GM21515 (cell line): ENCODE measurements around the gene AEBP1.

ENCODE experiments used
- ATAC-seq: cut with Tn5 transposase; IDR thresholded peaks from one replicate; pipeline ENCODE4 v1.9.1; 2021; ENCODE audit not compliant: unreplicated experiment

The AEBP1 gene

GRCh38 chr7:44140341-44140740 is 36.2 kb downstream of the AEBP1 start:
- no peak for ATAC-seq

GRCh38 chr7:44141221-44141850 is 37.2 kb downstream of the AEBP1 start, which contains the start of gene MYL7:
Gene MYL7, minus strand, starts transcription at chr7:44141332. Its CDS starts 27 bp downstream, at chr7:44141305.
- no peak for ATAC-seq

- ATAC-seq = no peak
Observed at GRCh38 chr7:44142028-44142427, 37.9 kb downstream of the AEBP1 start.

GRCh38 chr7:44143646-44144250 is 39.6 kb downstream of the AEBP1 start:
- no peak for ATAC-seq

DNA sequence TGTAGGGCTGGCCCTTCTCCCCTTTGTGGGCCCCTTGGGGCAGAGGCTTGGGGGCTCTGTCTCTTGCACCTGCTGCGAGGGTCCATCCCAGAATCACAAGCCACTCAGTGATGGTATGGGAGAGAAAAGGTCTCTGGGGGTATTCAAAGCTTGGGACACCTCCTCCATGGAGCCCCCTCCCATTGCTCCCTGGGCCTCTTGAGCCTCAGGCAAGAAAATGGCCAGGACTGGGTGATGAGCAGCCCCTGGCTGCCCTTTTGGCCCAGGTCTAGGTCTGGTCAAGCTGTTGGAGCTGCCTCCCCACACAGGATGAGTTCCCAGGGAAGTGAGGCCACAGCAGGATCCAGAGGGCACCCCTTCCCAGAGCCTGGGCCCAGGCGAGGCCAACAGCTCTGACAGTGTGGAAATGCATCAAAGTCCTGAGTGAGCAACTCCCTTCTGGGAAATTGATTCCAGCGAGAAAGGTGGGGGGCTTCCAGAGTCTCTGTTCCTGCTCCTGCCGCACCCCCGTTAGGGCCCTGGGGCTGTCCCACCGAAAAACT is 40.4 kb downstream of the AEBP1 start:
- ATAC-seq = no peak

DNA sequence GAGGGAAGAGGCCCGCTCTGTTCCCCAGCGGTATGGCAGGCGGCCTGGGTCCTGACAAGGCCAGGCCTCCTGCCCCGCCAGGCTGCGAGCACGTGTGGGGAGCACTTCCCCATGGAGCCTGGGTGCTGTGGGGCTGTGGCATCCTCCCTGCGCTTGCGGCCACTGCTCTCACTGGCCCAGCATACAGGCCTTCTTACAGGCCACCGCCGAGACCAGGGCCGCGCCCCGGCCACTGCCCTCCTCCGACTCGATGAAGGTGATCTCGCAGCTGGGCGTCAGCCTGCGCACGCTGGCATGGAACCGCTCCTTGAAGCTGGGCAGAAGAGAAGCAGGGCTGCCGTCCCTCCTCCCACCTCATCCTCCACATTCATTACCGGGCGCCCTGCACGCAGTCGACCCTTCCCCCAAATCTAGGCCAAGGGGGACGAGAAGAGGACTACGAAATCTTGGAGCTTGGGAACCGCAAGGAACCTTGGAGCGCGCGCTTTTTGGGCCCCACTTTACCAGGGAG is 40.9 kb downstream of the AEBP1 start:
- no peak for ATAC-seq

DNA sequence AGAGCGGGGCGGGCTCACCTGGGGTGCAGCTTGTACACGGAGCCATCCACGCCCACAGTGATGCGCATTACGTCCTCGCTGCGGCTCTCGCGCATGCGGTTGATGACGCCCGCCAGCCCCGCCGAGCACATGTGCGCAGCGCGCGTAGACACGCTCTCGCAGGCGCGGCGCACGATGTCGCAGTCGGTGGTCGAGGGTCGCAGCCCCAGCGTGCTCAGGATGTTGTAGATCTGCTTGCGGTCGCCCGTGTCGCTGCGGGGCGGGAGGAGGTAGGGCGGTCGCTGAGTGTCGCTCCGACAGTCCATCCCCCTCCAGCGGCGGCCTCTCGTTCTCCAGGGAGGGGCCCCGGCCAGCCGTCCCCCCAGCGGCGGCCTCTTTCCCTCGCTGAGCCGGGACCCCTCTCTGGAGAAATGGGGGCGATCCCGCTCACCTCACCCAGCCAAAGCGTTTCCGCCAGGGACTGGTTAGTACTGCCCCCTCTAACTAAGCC is 41.4 kb downstream of the AEBP1 start:
- ATAC-seq = no peak

DNA sequence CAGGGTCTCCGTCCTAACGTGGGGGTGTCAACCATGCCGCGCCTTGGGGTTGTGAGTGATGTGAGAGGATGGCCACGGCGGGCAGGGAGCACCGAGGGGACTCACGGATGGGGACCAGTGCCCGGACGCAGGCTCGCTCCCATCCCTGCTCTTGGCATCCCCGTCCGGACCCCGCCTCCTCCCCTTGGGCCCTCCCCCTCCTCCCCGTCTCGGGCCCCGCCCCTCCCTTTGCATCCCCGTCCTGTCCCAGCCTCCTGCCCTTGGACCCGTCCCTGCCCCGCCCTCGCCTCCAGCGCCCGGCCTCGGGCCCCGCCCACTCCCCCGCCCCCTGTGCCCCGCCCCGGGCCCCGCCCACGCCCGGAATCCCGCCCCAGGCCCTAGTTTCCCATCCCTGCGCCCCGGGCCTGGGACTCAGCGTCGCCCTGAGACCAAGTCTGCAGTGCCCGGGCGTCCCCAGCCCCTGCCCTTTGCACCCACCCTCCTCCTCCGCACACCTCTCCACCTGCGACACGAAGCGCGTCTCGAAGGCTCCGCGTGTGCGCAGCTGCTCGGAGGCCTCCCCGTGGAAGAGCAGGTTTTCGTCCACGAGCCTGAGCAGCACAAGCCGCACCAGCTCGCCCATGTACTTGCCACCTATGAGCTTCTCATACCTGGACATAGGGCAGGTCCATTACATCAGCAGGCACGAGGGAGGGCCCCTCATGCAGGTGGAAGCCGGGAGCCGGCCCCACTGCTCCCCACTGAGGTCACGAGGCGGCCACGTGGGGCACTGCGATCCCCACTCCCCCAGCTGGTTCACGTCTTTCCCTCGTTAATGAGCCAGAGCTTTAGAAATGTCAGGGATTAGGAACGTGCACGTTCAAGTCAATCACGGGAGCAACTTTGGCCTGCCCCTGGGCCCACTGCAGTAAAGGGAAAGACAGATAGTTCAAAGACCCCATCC is 42.1 kb downstream of the AEBP1 start:
- no peak for ATAC-seq

DNA sequence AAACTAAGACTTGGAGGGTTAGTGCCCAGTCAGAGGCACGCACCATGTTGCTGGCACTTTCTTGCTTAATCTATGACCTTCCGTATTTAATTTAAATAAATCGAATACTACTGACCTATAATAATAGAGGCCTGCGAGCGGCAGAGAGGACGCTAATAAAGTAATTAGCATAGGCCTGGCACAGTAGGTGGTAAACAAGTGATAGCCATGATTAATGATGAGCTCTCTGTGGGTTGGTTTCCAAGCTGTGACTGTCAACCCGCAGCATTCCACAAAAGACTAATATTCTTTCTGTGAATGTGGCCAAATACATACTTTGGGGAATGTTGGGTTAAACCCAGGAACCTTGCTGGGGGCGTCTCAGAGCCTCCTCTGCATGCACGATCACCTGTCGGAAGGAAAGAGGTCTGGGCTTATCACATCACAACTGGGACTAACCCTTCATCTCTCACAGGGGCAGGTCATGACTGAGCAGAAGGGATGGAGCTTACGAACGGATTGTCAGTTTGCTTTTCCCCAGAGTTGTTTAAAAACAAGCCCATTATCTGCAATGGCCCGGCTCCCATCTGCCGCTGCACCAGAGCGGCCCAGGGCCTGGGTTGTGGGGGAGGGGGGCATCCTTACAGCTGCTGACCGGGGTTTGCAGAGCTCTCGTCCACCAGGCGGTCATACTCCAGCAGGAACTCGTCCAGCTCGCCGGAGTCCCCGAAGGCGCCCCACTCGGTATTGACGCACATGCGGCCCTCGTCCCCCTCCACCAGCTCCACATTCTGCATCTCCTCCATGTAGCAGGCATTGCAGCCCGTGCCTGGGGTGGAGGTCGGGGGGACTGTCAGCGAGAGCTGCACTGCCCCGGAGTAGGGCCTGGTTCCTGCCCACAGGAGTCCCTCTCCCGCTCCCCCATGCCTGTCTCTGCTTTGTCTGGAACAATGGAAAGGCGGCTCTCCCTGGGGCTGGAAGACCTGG is 43.2 kb downstream of the AEBP1 start:
- no peak for ATAC-seq

- ATAC-seq = no peak
Observed at GRCh38 chr7:44148166-44148565, 44.0 kb downstream of the AEBP1 start.

GRCh38 chr7:44148961-44149536 is 44.9 kb downstream of the AEBP1 start:
- ATAC-seq = no peak

DNA sequence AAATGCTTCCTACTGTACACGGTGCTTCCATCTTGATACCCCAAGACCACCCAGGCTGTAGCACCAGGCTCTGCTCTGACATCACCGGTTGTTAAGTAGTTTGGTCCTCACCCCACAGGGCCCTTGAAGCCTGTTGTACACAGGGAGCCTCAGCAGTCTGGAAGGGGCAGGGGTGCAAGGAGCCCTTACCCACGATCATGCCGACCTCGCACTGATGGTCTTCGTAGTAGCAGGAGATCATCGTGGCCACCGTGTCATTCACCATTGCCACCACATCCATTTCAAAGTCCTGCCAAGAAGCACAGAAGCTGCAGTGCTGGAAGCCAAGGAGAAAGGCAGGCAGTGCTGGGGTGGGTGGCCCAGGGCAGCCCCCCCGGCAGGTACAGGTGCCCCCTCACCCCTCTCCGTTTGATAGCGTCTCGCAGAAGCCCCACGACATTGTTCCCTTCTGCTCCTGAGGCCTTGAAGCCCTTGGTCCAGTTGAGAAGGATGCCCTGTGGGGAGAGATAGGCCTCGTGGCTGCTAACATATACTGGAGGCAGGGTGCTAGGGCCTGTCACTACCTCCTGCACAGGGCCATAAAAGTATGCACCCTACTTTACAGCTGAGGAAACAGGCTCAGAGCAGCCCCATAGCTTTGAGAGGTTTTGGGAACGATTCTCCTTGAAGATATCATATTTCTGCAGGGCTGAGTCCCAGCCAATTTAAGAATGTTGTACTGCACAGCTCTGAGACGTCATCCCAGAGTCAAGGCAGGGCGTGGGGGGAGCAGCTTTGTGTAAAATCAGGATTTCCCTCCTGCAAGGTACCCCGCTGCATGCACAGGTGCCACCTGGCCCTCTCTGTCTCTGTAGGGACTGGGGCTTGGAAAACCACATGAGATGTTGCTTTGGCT is 45.7 kb downstream of the AEBP1 start:
- ATAC-seq = no peak

DNA sequence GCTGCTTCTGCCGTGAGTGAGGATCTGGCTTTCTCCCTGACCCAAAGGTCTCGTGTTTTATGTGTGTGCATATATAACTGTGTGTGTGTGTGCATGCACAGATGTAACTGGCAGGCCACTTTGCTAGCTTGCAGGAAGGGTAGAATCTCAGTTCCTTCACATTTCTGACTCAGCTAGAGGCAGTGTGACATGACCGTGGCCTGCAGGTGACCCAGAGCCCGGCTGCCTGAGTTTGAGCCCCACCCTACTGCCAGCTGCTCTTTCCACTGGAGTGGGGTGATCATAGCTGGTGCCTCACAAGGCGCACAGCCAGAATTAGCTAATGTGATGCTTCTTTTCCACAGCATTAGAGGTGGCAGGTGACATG is 46.3 kb downstream of the AEBP1 start:
- ATAC-seq = no peak

GRCh38 chr7:44150966-44151941 is 47.1 kb downstream of the AEBP1 start:
- no peak for ATAC-seq

DNA sequence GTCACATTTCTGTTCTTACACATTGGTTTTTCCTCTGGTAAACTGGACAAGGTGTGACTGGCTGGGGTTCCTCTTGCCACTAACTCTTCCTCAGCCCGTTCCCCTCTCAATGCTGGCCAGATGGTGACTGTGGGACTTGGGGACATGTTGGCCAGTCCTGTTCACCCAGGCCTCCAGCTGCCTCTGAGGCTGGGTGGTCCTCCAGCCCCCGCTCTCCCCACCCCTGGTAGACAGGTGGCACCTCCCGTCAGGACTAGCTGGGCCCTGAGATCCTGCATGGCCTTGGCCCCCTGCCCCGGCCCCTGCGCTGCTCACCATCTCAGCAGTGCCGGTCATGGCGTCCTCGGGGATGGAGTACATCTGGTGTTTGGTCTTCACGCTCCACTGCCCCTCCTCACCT is 47.8 kb downstream of the AEBP1 start:
- no peak for ATAC-seq

- ATAC-seq = no peak
Observed at GRCh38 chr7:44152971-44153947, 49.1 kb downstream of the AEBP1 start.
